Stimulated activated CD8-positive, alpha-beta memory T cell treated with anti-CD3 and anti-CD28 coated beads, Interleukin-7, amount 100 ng/mL, for 1 hour (primary cell): ENCODE data around the gene TRIO.

Source experiments
- DNase-seq, 2 donors: peaks; one replicate each; pipeline ENCODE4 v3.0.0-alpha.2; 2020; ENCODE audit warnings: low read depth in 2 of 2

Gene TRIO

GRCh38 chr5:14167211-14167845, 24.2 kb downstream of the TRIO start:
- no peak for DNase-seq

DNA sequence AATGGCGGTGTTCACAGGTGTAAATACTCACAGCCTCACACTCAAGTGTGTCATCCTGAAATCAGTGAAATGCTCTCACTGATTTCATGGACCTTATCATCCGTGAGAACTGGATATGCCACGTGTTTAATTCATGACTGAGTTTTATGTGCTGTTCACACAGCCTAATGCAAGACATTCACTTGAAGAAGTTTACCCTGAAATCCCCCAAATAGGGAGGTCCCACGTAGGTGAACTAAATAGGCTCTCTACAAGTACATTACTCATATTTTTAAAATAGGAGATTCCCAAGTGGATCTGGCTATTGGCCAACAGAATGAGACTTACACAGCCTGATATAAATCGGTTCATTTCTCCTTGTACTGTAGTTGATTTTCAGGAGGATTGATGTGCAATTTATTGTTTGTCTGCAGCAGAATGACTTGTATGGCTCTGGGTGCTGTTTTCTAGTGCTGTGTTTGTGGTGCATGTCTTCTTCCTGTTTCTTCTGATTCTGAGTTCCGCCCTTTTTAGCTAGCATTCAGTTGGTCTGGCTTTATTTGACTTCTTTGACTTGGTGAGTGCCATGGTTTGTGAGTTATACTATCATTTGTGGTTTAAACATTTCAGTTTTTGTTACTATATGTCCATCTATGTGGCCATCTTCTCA, 25.1 kb downstream of the TRIO start:
- DNase-seq, result no peak

GRCh38 chr5:14168793-14169262, 25.7 kb downstream of the TRIO start:
- DNase-seq, result no peak

DNA sequence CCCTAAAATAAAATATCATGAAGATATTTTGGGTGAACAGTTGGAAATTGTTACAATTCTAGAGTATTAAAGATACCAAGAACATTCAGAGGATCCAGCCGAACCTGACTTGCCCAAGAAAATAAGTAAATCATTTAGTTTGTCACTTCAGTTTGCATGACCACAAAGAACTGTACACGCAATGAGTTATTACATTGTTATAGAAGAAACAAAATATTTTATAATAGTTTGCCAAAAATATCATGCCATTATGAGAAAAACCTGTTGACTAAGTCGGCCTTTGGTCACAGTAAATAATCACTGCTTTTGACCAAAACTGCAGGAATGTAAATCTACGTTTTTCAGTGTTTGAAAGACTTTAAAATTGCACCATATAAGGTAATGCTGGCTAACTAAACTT, 27.9 kb downstream of the TRIO start:
- no peak for DNase-seq

GRCh38 chr5:14171621-14172020, 28.5 kb downstream of the TRIO start:
- DNase-seq, result no peak

DNA sequence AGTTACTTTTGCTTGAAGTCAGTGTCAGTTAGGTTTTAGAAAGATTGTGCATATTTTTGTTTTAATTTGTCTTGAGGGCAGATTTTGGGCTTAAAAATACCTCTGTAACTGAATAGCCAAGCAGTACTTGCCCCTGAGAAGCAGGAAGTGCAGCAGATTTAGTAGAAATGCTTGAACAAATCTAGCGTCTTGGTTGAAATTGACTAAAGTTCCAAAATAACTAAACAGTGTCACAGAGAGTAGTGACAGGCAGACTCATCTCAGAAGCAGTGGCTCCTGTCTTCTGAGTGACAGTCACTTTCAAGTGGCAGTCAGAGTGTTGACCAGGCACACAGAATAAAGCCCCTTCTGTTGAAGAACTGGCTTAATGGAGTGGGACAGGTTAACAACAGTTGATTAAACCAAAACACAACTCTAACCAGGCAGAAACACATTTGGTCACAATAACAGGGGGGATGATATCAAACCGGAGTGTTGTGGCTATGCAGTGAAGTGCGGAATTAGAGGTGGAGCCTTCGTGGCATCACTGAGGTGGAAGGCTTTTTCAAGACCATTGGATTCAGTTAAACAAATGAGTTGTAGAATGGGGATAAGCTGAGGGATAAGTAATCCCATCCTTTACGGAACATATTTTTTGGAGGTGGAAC, 29.1 kb downstream of the TRIO start:
- no peak for DNase-seq

DNA sequence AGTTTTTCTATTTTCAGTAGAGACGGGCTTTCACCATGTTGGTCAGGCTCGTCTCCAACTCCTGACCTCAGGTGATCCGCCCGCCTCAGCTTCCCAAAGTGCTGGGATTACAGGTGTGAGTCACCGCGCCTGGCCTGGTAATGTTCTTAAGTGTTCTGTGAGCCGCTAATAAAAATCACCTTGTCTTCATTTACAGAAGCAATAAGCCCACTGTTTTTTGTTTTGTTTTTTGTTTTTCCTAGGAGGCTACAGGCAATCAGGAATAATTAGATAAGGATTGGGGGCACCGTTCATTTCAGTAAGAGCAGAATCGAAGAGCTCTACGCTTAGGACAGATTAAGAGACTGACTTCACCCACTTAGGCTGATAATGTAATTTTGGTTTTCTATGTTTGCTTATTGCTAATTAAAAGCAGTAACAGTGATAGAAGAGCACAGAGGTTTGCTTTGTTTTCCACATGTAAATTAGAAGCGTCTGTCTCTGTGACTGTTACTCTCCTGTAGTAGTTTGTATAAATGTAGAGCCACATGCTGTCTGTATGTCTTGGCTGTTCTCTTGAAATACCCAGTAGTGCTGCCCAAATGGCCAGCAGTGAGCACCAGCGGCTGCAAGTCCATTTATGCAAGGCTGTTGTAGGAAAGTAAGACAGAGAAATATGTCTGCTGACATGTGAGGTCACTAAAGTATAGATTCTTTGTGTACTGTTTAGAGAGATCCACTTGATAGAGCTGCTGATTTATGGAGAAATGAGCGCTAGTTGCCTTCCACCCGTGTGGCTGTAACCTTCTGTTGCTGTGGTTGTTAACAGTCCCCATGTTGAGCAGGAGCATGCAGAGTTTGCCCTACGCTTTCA, 30.5 kb downstream of the TRIO start:
- no peak for DNase-seq

- no peak for DNase-seq
Observed at GRCh38 chr5:14174230-14174636, 31.1 kb downstream of the TRIO start.

DNA sequence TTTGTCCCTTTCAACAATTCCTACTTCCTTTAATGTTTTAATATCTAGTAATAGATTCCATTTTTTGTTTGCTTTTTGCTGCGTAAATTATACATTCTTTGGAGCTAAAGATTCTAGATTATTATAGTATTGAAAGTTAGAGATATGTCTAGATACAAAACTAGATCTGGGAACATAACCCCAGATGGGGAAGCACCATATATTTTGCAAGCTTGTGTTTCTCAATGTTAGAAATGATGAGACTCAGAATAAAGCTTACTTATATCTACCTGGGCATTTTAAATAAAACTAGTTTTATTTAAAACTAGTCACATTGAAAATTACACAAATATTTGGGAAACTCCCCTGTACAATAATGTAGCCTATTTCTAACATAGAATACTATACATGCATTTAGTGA, 32.2 kb downstream of the TRIO start:
- no peak for DNase-seq

DNA sequence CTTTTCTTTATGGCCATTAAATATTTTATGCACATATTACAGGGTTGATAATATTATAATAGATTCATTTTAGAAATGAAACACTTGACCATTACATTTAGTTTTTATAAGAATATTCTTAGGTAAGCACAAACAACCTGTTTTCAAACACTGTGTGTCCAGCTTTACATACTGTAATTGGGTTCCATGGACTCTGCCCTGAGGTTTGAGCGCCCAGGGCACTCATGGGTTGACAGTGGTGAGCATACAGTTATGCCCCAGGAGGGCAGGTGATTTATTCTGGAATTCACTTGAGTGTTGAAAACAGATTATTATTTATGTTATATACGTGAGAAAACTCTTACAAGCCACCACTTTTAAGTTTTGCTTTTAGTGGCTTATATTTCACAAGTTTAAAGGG, 33.7 kb downstream of the TRIO start:
- DNase-seq, result no peak

DNA sequence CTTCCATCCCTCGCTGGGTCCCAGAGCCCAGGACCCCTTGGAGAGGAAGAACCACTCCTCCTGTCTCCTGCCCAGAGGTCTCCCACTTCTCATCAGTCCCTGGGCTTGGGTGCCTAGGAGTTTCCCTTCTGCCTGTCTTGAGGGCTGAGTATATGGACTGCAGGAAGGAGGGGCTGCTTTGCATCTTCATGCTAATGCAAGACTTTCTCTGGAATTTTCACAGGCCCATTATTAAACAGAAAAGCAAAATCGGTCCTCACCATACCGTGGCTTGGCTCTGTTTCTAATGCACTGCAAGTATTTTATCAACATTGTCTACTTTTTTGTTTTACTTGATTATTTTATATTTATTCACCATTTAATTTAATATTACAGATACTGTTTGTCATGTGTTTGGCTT, 34.5 kb downstream of the TRIO start:
- no peak for DNase-seq

GRCh38 chr5:14178091-14178490, 34.9 kb downstream of the TRIO start:
- no peak for DNase-seq

DNA sequence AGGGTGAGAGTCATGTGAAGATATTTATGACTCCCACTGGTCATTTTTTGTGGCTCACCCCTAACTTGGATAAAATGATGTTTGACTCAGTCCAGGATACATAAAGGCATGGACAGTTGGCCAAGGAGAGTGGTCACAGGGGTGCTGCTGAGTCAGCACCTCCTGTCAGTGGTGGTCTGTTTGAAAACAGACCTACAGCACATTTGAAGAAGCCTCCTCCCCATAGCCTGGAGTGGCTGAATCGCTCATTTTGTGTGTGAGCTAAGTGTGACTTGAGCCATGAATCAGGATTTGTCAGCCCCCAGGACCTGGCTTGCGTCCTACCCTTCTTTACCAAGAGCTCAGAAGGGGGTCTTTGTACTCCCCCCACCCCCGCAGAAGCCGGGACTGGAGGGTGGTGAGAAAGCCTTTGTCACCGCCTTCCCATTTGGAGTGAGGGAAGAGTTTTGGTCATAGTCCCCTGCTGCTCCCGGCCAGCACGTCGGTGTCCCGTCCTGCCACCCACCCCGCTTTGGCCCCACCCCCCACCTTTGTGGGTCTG, 35.6 kb downstream of the TRIO start:
- no peak for DNase-seq

- no peak for DNase-seq
Observed at GRCh38 chr5:14179446-14179845, 36.3 kb downstream of the TRIO start.

GRCh38 chr5:14180437-14180836, 37.3 kb downstream of the TRIO start:
- DNase-seq, result no peak

GRCh38 chr5:14181299-14181968, 38.3 kb downstream of the TRIO start:
- no peak for DNase-seq

- DNase-seq, result no peak
Observed at GRCh38 chr5:14182761-14183160, 39.6 kb downstream of the TRIO start.

GRCh38 chr5:14183187-14183939, 40.2 kb downstream of the TRIO start:
- no peak for DNase-seq

DNA sequence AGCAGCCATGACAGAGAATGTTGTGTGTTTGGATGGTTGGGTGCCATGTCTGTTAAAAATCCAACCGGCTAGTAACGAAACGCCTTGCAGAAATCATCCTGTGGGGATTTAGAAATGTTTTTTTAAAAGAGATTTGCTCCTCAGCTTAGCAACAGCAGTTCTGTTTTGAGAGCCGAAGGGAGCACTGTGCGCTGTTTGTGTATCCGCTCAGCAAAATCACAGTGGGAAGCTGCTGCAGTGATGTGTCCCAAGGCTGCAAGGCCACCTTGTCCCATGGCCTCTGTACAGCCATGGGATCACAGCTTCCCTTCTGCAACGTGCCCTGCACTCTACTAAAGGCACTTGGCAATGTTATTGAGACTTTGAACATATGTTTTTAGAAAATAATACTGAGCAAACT, 40.9 kb downstream of the TRIO start:
- DNase-seq, result no peak

GRCh38 chr5:14184725-14185124, 41.6 kb downstream of the TRIO start:
- no peak for DNase-seq
